Stimulated activated CD4-positive, alpha-beta T cell treated with anti-CD3 and anti-CD28 coated beads, Interleukin-12 subunit alpha, Interleukin-12 subunit beta, amount 100 ng/mL, for 4 hours (primary cell): ENCODE data around the gene CCSER1.
"Not testable (repeated sequence)": the region's sequence is repeated elsewhere in the genome, so short reads cannot be mapped to it uniquely, and the experiment has no call there.

Experiments used
- DNase-seq: peaks from one replicate; pipeline ENCODE4 v3.0.0-alpha.2; 2020

CCSER1 gene

DNA sequence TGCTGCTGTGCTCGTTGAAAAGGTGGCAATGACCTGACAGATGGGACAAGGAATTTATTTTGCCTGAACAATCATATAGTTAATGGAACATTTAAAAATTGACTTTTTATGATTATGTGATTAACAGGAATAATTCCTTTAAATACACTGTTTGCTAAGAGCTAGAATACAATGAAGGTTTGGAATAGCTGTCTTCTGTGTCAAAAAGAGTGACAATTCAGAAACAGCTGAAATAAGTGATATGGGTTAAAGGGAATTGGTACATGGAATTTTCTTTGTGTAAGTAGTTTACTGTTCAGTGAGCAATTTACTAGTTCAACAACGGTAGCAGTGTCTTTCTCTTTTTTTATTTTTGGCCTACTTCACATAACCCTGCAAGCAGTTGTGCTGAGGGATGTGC is 1093.1 kb downstream of the CCSER1 start:
- no peak for DNase-seq

- DNase-seq: no peak
These were observed 1094.8 kb downstream of the CCSER1 start for GRCh38 chr4:91222014-91222413.

DNA sequence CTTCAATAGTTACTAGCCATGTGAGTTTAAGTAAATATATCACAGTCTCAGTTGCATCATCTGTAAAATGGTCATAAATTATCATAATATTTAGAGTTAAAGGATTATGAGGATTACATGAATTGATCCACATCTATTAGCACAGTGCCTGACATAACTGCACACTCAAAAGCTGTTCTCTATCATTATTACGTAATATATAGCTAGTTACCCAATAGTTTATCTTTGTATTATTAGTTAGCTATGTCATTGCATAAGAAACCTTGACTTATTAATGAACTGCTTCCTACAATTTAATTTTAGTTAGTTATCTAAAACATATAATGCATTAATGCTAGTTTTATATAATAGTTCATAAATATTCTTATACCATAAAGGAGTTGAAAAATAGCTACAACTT is 1099.7 kb downstream of the CCSER1 start:
- no peak for DNase-seq

- DNase-seq: no peak
These were observed 1101.5 kb downstream of the CCSER1 start for GRCh38 chr4:91228659-91229058.

GRCh38 chr4:91233164-91233563 is 1106.0 kb downstream of the CCSER1 start:
- DNase-seq: no peak

DNA sequence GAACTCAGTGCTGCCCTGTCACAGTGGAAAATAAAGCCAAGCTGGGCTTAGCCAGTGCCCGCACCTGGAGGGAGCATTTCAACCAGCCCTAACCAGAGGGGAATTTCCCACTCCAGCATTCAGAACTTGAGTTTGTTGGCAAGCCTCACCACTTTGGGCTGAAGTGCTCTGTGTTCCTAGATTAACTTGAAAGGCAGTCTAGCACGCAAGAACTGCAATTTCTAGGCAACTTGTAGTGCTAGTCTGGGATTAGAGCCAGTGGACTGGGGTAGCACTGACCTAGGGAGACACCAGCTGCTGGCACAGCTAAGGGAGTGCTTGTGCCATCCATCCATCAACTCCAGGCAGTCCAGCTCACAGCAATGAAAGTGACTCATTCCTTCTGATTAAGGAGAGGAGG is 1115.9 kb downstream of the CCSER1 start:
- no peak for DNase-seq

- no peak for DNase-seq
These were observed 1128.8 kb downstream of the CCSER1 start for GRCh38 chr4:91256043-91256442.

GRCh38 chr4:91256751-91257150 is 1129.6 kb downstream of the CCSER1 start:
- DNase-seq: no peak

DNA sequence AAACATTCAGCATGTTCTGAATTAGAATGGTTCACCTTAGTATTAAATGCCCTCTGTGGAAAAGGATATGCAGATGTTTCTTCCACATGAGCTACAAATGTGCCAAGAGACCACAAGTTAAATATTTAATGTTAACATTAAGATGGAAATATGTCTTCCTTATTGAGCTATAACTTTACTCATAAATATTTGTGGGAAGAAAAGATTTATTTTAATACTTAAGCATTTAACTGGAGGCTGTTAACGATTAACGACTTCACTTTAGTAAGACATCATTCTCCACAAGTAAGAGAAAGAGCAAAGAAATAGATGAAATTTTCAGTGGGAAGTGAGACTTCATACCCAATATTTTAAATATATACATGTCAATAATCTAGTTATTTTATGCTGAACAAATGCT is 1130.5 kb downstream of the CCSER1 start:
- no peak for DNase-seq

DNA sequence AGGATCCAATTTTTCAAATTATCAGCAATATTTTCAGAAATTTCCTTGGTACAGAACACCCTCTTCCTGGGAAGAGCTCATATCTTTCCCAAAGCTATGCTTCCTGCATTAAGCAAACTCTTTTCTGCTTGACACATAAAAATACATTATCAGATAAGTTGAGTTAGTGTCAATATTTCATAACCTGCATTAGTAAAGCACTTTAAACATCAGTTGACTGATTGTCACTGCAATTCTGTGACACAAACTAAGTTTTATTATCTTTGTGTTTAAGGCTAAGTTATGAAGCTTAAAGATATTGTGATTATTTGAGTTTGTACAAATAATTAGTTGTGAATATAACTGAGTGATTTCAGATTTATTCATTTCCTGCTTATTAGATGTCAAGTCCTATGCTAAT is 1131.1 kb downstream of the CCSER1 start:
- no peak for DNase-seq

DNA sequence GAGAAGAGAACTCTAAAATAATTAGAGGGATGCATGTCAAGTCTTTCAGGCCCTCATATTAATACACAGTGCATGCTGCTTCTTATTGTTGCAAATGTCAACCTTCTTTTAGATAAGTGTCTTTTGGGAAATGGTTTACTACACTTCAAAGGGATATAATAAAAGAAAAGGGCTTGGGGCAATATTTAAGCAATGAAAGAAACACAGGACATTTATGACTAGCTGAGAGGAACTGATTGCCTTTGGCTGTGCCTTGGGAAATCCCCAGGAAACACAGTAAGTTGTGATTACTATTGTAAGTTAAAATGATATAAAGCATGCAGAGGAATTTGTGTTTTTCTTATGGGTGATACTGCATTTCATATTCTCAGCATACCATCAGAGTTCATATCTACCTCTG is 1140.3 kb downstream of the CCSER1 start:
- DNase-seq: no peak

- not testable (repeated sequence) for DNase-seq
These were observed 1141.3 kb downstream of the CCSER1 start for GRCh38 chr4:91268481-91268880.

DNA sequence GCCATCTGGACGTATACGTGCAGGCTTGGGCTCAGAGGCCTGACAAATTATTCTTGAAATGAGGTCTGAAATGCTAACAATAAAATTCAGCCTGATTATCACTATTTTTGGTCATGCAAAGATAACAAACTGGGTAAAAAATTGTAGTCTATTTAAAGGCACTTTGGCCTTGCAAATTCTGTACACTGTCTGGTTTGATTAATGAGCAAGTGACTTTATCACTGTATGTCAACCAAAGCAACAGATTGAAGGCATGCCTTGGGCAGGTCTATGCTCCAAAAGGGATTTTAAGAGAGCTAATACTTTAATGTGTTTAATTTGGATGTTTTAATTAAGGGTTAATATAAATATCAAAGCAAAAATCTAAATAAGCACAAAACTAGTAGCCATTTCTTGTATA is 1141.7 kb downstream of the CCSER1 start:
- DNase-seq: no peak

DNA sequence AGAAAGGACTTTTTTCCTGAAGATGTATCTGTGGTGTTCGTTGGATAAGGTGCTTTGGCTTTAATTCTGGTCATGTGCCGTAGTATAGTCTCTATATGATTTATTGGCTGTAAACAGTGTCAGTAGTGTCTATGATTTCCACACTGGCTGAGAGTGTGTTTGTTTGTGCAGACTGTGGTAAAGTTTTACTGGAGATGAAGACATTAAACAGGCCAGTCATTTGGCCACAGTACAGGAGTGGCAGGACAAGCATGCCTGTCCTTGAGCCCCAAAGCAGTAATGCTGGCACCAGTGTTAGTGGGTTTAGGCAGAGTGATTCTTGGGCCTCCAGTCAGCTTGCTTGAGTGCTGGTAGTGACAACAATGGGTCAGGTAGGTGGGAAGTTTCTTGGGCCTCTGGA is 1152.7 kb downstream of the CCSER1 start:
- no peak for DNase-seq

DNA sequence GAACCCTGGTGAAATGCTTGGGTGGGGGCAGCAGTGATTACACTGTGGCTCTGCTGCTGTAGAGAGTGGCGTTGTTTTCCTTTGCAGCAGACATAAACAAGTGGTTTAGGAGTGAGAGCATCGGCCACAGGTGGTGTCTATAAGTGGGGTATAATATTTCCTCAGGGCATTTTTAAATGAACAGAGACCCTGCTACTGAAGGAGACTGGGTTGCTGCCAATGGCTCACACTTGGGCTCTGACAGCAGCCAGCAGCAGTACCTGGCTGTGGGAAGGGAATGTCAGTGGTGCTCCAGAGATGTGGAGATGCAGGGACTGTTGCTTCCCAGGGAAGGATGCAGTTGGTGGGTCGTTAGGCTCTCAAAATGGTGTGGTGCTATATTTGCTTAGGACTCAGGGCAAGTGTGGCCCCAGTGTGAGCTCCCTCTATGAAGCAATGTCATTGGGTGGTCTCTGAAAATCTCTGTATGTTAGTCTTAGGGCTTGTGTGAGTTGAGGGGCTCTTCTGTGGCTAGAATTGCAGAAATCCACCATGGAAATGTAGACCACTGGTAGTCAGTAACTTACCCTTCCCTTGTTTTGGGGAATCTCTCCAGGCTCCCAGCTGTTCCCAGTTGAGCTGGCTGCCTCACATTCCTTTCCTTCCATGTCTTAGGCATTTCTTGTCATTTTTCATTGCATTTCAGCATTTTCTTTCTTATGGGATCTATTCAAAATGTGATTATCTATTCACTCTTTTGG is 1153.5 kb downstream of the CCSER1 start:
- DNase-seq: no peak

- DNase-seq: no peak
These were observed 1155.0 kb downstream of the CCSER1 start for GRCh38 chr4:91282217-91282616.

DNA sequence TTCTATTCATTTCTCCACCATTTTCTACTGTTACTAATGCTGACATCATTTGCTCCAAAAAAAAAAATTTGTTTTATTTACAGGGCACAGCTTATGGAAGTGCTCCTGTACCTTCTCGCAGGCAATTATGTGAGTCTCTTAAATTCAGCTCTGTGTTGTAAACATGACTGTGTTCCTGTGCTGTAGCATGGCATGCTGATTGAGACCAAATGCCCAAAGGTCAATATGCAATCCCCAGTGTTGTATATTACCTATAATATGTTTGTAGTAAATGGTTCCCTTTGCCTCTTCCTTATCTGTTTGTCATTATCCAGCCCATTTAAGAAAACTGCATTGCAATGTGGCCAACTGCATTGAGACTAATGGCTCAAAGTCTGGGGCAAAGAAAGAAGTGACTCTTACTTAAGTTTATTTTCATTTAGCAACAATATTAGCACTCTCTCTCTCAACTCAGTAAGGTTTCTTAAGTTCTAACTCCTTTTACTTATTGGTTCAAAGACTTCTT is 1156.6 kb downstream of the CCSER1 start:
- DNase-seq: no peak

- no peak for DNase-seq
These were observed 1157.3 kb downstream of the CCSER1 start for GRCh38 chr4:91284480-91284879.

- DNase-seq: no peak
These were observed 1158.3 kb downstream of the CCSER1 start for GRCh38 chr4:91285487-91285886.

- no peak for DNase-seq
These were observed 1161.6 kb downstream of the CCSER1 start for GRCh38 chr4:91288702-91289311.

- no peak for DNase-seq
These were observed 1171.0 kb downstream of the CCSER1 start for GRCh38 chr4:91298156-91298700.

- no peak for DNase-seq
These were observed 1171.6 kb downstream of the CCSER1 start for GRCh38 chr4:91298824-91299223.

DNA sequence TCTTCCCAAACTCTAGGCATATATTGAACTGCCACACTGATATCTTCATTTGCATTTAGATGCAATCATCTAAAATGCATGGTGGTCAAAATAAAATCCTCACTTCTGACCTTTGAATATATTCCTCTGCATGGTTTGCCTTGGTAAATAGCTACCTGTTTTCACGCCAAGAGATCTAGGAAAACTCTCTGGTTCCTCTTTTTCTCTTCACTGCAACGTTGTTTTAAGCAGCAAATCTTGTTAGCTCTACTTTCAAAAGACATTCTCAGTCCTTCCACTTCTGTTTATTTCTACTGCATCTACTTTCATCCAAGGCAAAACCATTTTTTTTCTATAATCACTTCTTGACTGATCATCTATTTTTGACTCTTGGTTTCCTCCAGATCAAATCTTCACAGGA is 1174.9 kb downstream of the CCSER1 start:
- DNase-seq: no peak

DNA sequence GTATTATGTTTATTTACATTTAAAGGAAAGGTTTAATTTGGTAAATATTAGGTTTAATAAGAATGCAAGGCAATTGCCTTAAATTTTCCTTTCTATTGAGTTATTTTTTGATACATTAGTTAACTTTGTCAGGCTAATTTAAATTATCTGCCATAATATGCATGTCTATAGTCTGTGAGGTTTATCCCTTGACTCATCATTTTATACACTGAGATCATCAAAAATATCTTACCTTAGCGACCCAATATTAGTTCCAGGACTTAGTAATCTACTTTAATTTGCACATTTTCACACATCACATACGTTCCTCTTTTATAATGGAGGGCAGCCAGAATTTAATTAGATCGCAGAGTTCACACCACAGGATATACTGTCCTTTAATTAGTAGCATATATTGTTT is 1177.1 kb downstream of the CCSER1 start:
- DNase-seq: no peak
